Hippocampal formation (tissue), 2 donors: ENCODE data around the gene CCNG2.
"Not testable (repeated sequence)": the region's sequence is repeated elsewhere in the genome, so short reads cannot be mapped to it uniquely, and the experiment has no call there.

Experiments
- DNase-seq, 2 donors: peaks; one replicate each; lab custom pipeline; 2025; lab: John Stamatoyannopoulos, UW

The CCNG2 gene

GRCh38 chr4:77156912-77157858 lies at the start of gene CCNG2:
CCNG2 (plus strand) TSS chr4:77157207; CDS start chr4:77158533, 1,326 bp downstream.
- peak; percentile 72 to 88 for DNase-seq

DNA sequence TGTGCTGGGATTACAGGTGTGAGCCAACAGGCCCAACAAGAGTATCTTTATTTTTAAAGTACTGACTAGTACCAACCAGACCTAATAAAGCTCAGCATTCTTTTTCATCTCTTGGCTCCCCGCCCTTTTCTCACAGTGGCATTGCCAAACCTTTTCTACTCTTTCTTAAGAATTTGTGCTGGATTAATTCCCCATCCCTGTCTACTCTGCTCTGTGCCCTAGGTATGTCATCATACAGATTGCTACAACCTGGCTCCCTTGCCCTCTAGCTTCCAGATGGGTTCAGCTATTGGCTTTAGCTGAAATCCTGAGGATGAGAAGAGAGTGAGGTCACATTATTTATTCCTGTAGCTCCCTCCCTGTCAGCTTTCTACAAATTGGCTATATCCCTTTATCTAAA lies 46.3 kb upstream of the CCNG2 start:
- DNase-seq = no peak

- DNase-seq = no peak
These were observed 43.9 kb upstream of the CCNG2 start for GRCh38 chr4:77113069-77113468.

DNA sequence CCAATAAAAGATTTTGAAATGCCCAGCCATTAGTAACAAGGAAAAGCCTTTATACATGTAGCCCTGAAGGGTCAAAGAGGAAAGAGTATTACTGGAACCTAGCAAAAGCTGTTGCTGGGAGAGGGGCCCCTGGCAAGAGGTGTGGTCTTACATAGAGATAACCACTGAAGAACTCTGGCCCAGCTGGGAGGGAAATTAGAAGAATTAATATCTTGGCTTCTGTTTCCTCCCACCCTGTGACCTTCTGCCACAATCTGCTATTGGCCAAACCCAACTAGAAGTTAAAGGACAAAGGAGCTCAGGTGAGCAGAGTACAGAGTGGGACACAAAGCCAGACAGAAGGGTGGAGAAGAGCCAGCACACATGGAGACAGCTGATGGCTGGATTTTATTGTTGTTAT lies 39.3 kb upstream of the CCNG2 start:
- DNase-seq = no peak

GRCh38 chr4:77120886-77121508 lies 36.0 kb upstream of the CCNG2 start:
- DNase-seq = no peak

- no peak for DNase-seq
These were observed 35.2 kb upstream of the CCNG2 start for GRCh38 chr4:77121736-77122240.

GRCh38 chr4:77122656-77123055 lies 34.4 kb upstream of the CCNG2 start:
- DNase-seq = no peak

- no peak for DNase-seq
These were observed 33.6 kb upstream of the CCNG2 start for GRCh38 chr4:77123411-77123810.

DNA sequence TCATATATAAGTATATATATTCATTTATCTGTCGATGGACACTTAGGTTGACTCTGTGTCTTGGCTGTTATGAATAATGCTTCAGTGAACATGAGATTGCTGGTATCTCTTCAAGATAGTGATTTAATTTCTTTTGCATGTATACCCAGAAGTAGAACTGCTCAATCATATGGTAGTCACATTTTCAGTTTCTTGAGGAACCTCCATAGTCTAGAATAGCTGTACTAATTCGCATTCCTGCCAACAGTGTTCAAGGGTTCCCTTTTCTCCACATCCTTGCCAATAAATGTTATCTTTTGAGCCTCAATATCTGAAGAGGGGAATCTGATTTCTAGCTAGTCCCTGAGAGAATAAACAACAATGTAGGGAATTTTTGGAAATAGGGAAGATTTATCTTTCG lies 32.4 kb upstream of the CCNG2 start:
- DNase-seq = no peak

DNA sequence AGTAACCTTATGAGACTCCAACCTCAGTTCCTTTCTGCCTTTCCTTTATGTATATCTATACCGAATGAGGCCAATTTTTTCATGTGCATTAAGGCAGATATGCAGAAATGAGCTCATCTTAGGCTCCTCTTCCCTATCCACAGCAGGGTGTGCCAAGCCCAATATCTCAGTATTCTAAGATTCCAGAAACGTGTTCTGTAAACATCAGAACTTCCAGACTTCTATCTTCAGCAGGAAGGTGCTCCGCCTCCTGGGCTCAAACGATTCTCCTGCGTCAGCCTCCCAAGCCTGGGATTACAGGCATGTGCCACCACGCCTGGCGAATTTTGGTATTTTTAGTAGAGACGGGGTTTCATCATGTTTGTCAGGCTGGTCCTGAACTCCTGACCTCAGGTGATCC lies 31.0 kb upstream of the CCNG2 start:
- no peak for DNase-seq

DNA sequence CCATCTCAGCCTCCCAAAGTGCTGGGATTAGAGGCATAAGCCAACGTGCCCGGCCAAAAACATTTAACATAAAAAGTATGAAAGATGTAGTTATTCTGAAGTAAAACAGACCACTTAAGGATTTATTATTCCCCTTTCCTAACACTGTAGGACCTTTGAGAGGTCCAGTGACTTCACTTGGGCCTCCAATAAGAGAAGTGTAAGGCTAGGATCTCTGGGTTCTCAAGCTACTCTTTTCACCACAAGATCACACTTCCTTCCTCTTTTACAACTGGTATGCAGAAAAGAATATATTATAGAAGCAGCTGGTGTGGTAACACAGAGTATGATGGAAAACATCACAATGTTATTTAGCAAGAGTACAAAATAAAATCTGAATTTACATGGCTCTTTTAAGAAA lies 30.2 kb upstream of the CCNG2 start:
- peak in 1 of 2 donors; percentile 26 for DNase-seq

- DNase-seq = no peak
These were observed 29.8 kb upstream of the CCNG2 start for GRCh38 chr4:77127215-77127614.

DNA sequence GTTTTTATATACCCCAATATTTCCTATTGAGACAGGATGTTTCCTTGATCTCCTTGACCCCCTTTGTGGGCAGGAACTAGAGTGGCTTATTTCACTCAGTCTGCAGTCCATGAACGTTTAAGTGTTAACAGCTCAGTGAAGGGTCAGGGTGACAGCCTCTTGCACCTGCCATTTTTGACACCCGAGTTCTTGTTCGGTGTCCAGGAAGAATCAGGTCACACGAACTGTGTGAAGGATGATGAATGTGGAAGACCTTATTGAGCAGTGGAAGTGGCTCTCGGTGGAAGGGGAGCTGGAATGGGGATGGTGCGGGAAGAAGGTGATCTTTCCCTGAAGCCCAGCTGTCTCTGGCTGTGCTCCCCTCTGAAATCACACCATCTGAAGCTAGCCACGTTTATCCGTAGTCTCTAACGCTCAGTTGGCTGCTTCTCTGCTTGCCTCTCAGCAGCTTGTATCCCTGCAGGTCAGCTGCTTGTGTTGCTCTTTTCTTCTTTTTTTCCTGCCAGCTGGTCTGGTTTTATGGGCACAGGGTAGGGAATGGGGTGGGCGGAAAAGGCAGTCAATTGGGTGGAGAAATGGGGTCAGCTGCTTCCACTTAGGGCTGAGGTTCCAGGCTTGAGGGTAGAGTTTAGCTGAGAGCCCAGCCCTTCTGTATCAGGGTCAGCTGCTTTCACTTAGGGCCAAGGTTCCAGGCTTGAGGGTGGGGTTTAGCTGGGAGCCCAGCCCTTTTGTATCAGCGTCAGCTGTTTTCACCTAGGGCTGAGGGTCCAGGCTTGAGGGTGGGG lies 29.0 kb upstream of the CCNG2 start:
- DNase-seq = no peak

DNA sequence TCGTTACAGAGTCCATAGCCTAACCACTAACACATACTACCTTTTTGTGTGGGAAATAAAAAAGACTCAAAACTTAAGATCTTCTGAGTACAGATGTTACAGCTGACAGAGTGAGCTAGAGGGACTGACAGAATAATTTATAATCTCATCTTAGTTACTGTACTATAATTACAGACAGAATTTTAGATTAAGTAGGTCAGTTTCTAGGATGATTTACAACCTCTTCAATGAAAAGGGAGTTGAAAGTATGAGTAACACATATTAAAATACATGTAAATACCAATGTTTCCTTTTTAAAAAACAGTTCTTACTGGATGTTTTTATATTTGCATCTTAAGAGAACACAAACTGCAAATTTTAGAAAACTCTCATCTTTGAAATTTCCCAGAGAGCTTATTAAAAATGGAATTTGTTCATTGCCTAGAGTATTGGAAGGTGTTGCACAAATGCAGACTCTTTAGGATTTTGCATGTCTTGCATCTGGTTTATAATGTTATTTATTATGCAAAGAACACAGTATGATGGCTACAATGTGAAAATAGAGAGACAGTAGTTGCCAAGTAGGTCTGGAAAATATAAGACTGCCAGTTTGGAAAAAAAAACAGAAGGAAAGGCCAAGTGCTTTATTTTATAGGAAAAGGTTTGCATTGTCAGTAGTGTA lies 24.2 kb upstream of the CCNG2 start:
- no peak for DNase-seq

- not testable (repeated sequence) for DNase-seq
These were observed 19.6 kb upstream of the CCNG2 start for GRCh38 chr4:77137448-77137847.

DNA sequence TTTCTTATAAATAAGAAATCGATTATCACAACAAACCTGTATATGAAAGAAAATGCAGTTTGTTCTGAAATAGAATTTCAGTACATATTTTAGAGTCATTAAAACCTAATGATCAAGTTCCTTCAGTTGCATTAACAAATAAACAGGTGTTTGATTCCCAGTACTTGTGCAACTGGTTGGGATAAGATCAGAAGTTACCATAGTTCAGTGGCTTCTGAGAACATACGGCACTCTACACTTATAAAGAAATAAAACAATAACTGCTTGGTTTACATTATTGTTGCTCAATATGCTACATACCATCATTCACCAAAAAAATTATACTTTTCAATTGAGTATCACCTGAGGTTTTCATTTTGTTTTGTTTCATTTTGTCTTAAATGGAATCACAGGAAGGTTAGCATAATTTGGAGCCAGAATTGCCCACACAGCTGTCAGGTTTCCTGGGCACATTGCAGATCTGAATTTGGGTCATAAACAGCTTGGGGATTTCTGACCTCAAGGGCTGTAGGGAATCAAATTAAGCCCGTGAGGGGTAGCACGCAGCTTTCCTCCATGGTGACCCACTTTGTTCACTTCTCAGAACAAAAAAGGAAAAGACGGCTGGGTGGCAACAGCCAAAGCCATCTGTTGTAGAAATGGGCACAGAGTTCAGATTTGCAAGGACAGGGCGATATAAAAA lies 14.9 kb upstream of the CCNG2 start:
- no peak for DNase-seq

DNA sequence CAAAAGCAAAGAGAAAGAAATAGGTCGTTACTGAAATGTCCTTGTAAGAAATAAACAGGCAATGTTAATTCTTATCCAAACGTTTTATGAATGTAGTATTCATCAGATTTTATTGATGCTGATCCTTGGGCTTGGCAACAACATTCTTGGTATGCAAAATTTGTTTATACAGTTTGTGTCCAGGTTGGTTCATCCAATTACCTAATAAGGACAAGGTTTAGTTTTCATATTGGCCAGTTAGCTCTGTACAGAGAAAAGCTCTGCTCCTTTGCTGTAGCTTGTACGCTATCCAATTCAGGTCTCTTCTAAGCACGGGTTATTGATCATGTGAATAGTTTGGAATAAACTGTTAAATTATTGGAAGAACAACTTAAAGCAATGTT lies 14.4 kb upstream of the CCNG2 start:
- DNase-seq = no peak

- DNase-seq = no peak
These were observed 13.9 kb upstream of the CCNG2 start for GRCh38 chr4:77143091-77143490.

DNA sequence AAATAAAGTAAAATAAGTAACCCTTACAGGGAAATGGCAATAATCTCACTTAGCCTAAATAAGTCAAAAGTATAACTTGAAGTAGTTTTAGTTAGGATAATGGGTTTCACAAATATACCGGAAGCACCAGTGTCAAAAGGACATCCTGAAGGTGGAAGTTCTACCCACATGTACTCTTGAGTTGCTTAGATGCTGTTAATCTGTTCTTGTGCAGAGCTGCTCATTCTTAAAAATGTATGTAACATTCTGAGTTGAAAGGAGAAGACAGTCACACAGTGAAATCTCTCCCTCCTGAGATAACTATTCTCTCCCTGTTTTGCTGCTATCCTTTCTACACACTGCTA lies 11.2 kb upstream of the CCNG2 start:
- DNase-seq = no peak

DNA sequence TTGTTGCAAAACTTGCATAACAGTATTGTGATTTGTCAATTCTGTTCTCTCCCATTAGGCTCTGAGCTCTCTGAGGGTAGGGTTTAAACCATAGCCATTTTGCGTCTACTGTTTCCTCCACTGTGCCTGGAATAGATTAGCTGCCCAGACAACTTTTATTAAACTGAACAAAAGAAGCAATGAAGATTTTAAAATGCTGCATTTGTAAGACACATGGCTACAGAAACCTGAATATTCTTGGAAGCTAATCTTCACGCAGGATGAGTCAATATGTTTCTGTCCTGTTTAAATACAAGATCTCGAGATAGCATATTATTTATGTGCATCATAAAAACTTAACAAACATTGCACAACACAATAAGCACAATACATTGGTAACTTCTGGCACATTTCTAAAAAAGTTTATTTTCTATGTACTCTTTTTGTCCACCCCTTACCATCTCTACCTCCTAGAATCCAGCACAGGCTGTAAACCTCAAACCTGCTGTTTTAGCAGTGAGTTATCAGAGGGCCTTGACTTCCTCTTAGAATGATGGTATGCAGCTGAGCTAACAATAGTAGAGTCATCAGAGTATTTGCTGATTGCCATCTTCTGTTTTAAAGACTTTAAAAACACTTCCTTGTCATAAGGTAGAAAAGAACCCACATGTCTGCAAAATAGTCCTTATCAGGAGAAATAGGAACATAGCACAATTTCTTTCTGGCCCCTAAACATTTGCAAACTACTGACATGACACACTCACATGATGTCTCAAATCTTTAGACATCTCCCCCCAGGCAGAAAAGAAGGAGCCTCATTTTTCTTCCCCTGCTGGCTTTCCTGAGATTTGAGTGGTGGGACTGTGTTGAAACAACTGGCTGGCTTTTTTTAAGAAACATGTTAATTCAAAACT lies 10.6 kb upstream of the CCNG2 start:
- no peak for DNase-seq
